HG02678 (cell line): ENCODE measurements around the gene RABL2A.
"Not testable (repeated sequence)": the region's sequence is repeated elsewhere in the genome, so short reads cannot be mapped to it uniquely, and the experiment has no call there.

Experiments used
- ATAC-seq: cut with Tn5 transposase; IDR thresholded peaks from one replicate; pipeline ENCODE4 v1.9.1; 2021; ENCODE audit warnings: mild to moderate bottlenecking, moderate library complexity; ENCODE audit not compliant: unreplicated experiment

Gene RABL2A

DNA sequence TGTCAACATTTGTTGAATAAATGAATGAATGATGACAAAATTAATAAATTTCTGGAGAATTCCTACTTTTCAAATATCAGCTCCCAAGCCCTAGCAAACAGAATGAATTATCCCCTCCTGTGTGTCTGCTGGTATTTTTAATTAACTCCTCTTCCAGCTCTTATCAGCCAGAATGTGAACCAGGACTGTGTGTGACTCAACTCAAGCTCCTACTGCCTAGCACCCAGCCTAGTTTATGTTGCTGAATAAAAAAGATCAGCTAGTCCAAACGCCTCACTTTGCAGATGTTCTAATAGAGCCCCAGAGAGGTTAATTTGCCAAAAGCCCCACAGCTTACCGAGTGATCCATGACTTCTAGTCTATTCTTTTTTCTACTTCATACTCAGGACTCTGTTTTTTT lies 50.3 kb downstream of the RABL2A start:
- no peak for ATAC-seq

DNA sequence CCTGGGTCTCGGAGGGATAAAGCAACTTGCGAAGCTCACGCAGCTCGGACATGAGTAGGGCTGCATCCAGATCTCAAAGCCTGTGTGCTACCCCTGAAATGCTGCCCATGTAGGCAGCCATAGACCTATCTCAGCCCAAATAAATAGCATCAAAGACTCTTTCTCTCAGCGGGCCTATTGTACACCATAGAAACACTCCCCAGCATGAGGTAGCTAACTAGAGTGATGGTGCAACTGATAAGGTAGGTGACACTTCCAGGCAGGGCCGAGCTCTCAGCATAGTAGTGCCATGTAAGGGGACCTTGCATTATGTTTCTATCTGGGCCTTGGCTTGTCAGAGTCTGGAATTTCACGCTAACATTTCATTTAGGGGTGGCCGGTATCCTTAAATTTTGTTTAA lies 52.4 kb downstream of the RABL2A start:
- no peak for ATAC-seq

DNA sequence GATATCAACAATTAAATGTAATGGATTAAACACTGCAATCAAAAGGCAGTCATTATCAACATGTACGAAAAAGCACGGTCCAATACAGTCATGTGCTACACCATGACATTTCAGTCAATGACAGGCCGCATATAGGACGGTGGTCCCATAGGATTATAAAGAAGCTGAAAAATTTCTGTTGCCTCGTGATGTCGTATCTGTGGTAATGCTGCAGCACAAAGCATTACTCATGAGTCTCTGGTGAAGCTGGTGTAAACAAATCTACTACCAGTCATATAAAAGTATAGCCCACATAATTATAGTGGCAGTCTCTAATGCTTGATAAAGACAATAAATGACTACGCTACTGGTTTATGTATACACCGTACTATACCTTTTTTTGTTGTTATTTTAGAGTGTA lies 58.4 kb downstream of the RABL2A start:
- ATAC-seq: no peak

DNA sequence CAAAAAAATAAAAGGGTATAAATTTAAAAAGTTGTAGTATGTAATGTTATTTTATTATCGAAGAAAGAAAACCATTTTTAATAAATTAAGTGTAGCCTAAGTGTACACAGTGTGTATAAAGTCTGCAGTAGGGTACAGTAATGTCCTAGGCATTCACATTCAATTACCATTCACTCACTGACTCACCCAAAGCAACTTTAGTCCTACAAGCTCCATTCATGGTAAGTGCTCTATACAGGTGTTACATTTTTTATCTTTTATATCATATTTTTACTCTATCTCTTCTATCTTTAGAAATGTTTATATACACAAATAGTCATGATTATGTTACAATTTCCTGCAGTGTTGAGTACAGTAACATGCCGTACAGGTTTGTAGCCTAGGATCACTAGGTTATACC lies 59.5 kb downstream of the RABL2A start:
- no peak for ATAC-seq

DNA sequence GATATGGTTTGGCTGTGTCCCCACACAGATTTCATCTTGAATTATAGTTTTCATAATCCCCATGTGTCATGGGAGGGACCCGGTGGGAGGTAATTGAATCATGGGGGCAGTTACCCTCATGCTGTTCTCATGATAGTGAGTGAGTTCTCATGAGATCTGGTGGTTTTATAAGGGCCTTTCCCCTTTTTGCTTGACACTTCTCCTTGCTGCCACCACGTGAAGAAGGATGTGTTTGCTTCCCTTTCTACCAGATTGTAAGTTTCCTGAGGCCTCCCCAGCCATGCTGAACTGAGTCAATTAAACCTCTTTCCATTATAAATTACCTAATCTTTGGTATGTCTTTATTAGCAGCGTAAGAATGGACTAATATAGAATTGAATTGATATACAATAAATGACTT lies 63.8 kb downstream of the RABL2A start:
- not testable (repeated sequence) for ATAC-seq
